Fibroblast of lung (primary cell): ENCODE measurements around the gene IGF1R. TPM values are rescaled to one million over a fixed set of nuclear protein-coding genes. Genes with fewer than 3 reads are reported as not detected.

ENCODE experiments used
- DNase-seq, 2 donors: peaks; one replicate each; pipeline versions ENCODE4 v3.0.0 to v3.0.0-alpha.2; 2010; ENCODE audit warnings: low read depth in 2 of 2
- H2AFZ ChIP-seq: 2 replicates; pipeline ENCODE4 v1.5.1; 2012; ENCODE audit warnings: low read length, control low read depth, inconsistent platforms
- H3K27ac ChIP-seq: 2 replicates; pipeline ENCODE4 v1.5.1; 2011; ENCODE audit warnings: low read length, control low read depth; ENCODE audit not compliant: insufficient read depth
- H3K27me3 ChIP-seq: 2 replicates; pipeline ENCODE4 v1.5.1; 2011; ENCODE audit warnings: mild to moderate bottlenecking, low read length; ENCODE audit not compliant: control insufficient read depth, insufficient read depth
- H3K36me3 ChIP-seq: 2 replicates; pipeline ENCODE4 v1.5.1; 2011; ENCODE audit warnings: low read length; ENCODE audit not compliant: control insufficient read depth, insufficient read depth
- H3K4me1 ChIP-seq: 2 replicates; pipeline ENCODE4 v1.5.1; 2011; ENCODE audit warnings: low read length; ENCODE audit not compliant: control insufficient read depth, insufficient read depth; ENCODE audit errors: extremely low read depth
- H3K4me2 ChIP-seq: 2 replicates; pipeline ENCODE4 v1.5.1; 2011; ENCODE audit warnings: low read length, control low read depth; ENCODE audit not compliant: insufficient read depth; ENCODE audit errors: extremely low read depth
- H3K4me3 ChIP-seq, 4 experiments: fragments of 200-600 bp in 1 of 4; sonication (generic) in 1 of 4; replicated peaks in 1 of 4; 2 replicates each; pipeline ENCODE4 v1.5.1; 2011 to 2016; ENCODE audit warnings: low read length in 4 of 4, low read depth in 3 of 4, mild to moderate bottlenecking in 3 of 4, control low read depth in 2 of 4, inconsistent platforms in 1 of 4, mixed read lengths in 1 of 4; ENCODE audit not compliant: insufficient read depth in 1 of 4; ENCODE audit errors: control extremely low read depth in 1 of 4
- H3K79me2 ChIP-seq: 2 replicates; pipeline ENCODE4 v1.5.1; 2012; ENCODE audit warnings: mild to moderate bottlenecking, low read length, inconsistent platforms; ENCODE audit not compliant: control insufficient read depth, insufficient read depth
- H3K9ac ChIP-seq: 2 replicates; pipeline ENCODE4 v1.5.1; 2011; ENCODE audit warnings: mild to moderate bottlenecking, low read length, control low read depth; ENCODE audit not compliant: insufficient read depth
- H3K9me3 ChIP-seq: 2 replicates; pipeline ENCODE4 v1.5.1; 2012; ENCODE audit warnings: low read depth, low read length; ENCODE audit not compliant: control insufficient read depth, insufficient read depth
- H4K20me1 ChIP-seq: 2 replicates; pipeline ENCODE4 v1.5.1; 2011; ENCODE audit warnings: low read length; ENCODE audit not compliant: control insufficient read depth, insufficient read depth; ENCODE audit errors: extremely low read depth
- EZH2 ChIP-seq: IDR thresholded peaks from 2 replicates; pipeline ENCODE4 v1.5.1; 2012; ENCODE audit warnings: low read length, control low read depth, mild to moderate bottlenecking; ENCODE audit errors: missing control alignments
- polyA plus RNA-seq, 2 donors: library from polyadenylated mRNA; depleted of rRNA in 1 of 2; stranded (reverse) in 1 of 2; unstranded in 1 of 2; fragments of >200 nt; gene quantifications; 2 replicates each; pipeline ENCODE4 v1.2.1, GENCODE V29; 2011 to 2012; ENCODE audit warnings: missing spikeins in 1 of 2
- total RNA-seq: library from RNA; depleted of rRNA; stranded (reverse); fragments of >200 nt; gene quantifications from 2 replicates; pipeline ENCODE4 v1.2.1, GENCODE V29; 2014
- TF ChIP-seq, protein P1 (sequence below), 2 donors: IDR thresholded peaks in 1 of 2; conservative IDR thresholded peaks in 1 of 2; 1 replicate in 1 of 2; 2 replicates in 1 of 2; pipeline ENCODE4 v1.5.1; 2011 to 2012; ENCODE audit warnings: low read length in 2 of 2, control low read depth in 1 of 2, inconsistent platforms in 1 of 2, low read depth in 1 of 2, mild to moderate bottlenecking in 1 of 2

IGF1R gene
- total and polyA plus RNA-seq, 2 donors (not counting 1 experiment from before 2014, with no cell fraction given) = 14.6 to 28.6 TPM

DNA sequence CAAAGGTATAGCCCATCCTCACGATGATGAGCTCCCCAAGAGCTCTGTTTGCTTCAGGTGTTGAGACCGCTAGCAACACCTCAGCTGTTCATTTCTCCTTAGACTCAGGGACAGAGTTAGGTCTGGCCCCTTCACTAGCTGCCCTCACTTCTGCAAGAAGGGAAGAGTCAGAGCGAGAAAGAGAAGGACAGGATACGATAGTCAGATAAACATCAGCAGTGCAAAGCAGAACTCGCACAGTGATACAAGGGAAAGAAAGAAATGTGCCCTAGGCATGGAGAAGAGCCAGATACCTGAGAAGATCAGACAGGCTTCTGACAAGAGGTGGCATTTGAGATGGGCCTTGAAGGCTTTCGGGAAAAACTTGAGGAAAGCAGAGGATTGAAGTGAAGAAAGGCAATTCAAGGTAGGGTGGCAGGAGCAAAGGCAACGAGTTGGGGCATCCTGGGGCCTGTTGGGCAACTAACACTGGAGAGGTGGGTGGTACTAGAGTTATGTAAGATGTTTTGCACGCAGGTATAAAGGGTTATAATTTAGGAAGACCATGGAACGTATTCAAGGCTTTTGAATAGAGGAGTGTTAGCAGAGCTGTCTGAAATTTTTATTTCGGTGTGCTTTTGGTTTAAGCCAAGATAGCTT is 253.2 kb downstream of the IGF1R start:
- Histone ChIP-seq H3K4me1 (peaks cover 22% of the 10 kb centered on the region), H3K9me3 (no peaks in the 10 kb centered on the region), H4K20me1 (no peaks in the 10 kb centered on the region), H2AFZ (no peak overlapping the region), H3K27me3 (no peaks in the 10 kb centered on the region), H3K4me2 (no peak overlapping the region), H3K36me3 (no peaks in the 10 kb centered on the region), H3K79me2 (peaks cover 1% of the 10 kb centered on the region), H3K27ac (no peak overlapping the region), H3K4me3 (no peak overlapping the region), H3K9ac (no peak overlapping the region)
- TF ChIP-seq, protein P1, sequence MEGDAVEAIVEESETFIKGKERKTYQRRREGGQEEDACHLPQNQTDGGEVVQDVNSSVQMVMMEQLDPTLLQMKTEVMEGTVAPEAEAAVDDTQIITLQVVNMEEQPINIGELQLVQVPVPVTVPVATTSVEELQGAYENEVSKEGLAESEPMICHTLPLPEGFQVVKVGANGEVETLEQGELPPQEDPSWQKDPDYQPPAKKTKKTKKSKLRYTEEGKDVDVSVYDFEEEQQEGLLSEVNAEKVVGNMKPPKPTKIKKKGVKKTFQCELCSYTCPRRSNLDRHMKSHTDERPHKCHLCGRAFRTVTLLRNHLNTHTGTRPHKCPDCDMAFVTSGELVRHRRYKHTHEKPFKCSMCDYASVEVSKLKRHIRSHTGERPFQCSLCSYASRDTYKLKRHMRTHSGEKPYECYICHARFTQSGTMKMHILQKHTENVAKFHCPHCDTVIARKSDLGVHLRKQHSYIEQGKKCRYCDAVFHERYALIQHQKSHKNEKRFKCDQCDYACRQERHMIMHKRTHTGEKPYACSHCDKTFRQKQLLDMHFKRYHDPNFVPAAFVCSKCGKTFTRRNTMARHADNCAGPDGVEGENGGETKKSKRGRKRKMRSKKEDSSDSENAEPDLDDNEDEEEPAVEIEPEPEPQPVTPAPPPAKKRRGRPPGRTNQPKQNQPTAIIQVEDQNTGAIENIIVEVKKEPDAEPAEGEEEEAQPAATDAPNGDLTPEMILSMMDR (conservative IDR thresholded peaks at IDR 0.05 in 1 of 2, IDR thresholded peaks at IDR 0.05 in 1 of 2; ENCODE audit: low read depth in 1 of 2, low read length in 2 of 2) = no peak
- no peak for TF ChIP-seq EZH2
- DNase-seq = no peak

DNA sequence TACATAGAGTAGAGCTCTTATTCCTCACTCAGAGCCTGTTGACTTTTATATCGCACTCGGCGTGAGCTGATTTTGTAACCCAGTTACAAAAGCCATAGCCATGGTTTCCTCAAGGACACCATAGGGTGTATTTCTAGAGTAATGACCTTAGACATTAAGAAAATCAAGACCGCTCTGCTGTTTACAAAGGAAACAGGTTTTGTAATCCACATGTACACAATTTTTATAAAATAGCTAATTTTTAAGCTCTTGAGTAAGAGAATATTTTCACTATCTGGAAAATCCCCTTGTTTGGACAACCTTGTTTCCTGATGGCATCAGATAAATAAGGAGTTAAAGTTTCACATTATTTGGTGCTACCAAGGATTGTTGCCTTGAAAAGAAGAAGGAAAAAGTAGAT is 254.6 kb downstream of the IGF1R start:
- H3K9ac ChIP-seq = no peak overlapping the region
- TF ChIP-seq, protein P1 (conservative IDR thresholded peaks at IDR 0.05 in 1 of 2, IDR thresholded peaks at IDR 0.05 in 1 of 2; ENCODE audit: low read depth in 1 of 2, low read length in 2 of 2) = no peak
- TF ChIP-seq EZH2 = no peak
- H3K9me3 ChIP-seq = no peaks in the 10 kb centered on the region
- H3K4me2 ChIP-seq = no peak overlapping the region
- peak overlapping the region; percentile 32 for H3K27ac ChIP-seq
- peaks cover 17% of the 10 kb centered on the region for H3K4me1 ChIP-seq
- no peak for DNase-seq
- no peak overlapping the region for H3K4me3 ChIP-seq
- no peaks in the 10 kb centered on the region for H3K36me3 ChIP-seq
- H2AFZ ChIP-seq = no peak overlapping the region
- H3K79me2 ChIP-seq = peaks cover 3% of the 10 kb centered on the region
- no peaks in the 10 kb centered on the region for H4K20me1 ChIP-seq
- no peaks in the 10 kb centered on the region for H3K27me3 ChIP-seq

DNA sequence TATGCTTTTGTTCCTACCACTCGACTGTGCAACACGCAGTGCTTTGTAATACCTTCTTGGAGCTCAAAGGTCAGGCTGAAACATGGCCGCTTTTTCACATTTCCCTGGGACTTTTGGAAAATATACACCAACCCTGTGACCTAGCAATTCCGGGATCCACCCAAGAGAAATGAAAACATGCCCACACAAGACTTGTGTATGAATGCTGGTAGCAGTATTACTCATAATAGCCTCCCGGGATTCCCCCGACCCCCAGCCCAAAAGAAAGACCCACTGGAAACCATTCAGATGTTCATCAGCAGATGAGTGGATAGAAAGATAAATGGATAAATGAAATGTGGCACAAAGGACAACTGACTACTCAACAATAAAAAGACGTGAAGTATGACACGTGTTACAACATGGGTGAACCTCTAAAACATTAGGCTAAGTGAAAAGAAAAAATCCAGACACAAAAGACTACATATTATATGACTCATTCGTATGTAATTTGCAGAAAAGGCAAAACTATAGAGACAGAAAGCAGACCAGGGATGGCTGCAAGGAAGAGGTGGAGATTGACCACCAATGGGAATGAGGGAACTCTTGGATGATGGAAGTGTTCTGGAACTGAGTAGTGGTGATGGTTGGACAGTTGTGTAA is 255.2 kb downstream of the IGF1R start:
- Histone ChIP-seq H2AFZ (no peak overlapping the region), H3K9me3 (no peaks in the 10 kb centered on the region), H3K36me3 (no peaks in the 10 kb centered on the region), H3K79me2 (peaks cover 3% of the 10 kb centered on the region), H3K4me1 (peaks cover 14% of the 10 kb centered on the region), H3K9ac (no peak overlapping the region), H3K27me3 (no peaks in the 10 kb centered on the region), H3K4me2 (no peak overlapping the region), H3K4me3 (no peak overlapping the region), H3K27ac (peak overlapping the region; percentile 32), H4K20me1 (no peaks in the 10 kb centered on the region)
- peak; percentile 73 to 87 for DNase-seq
- no peak for TF ChIP-seq EZH2
- TF ChIP-seq, protein P1 (conservative IDR thresholded peaks at IDR 0.05 in 1 of 2, IDR thresholded peaks at IDR 0.05 in 1 of 2; ENCODE audit: low read depth in 1 of 2, low read length in 2 of 2) = no peak
